PC-3 (cell line): ENCODE measurements around the gene C2orf74. TPM values are rescaled to one million over a fixed set of nuclear protein-coding genes. Genes with fewer than 3 reads are reported as not detected.

Experiments
- ATAC-seq: fragments of 200-7000 bp; cut with Tn5 transposase; 2 replicates; pipeline ENCODE4 v1.9.1; 2020; ENCODE audit warnings: mild to moderate bottlenecking, moderate library complexity
- BruUV-seq: library from RNA; stranded (reverse); fragments of 400-500 nt; replicated peaks from 2 replicates; lab custom pipeline; 2021; lab: Mats Ljungman, UMichigan
- CTCF ChIA-PET: fragments of 300-600 bp; sonication (Branson Sonifier 250); formaldehyde crosslinking; loops from one replicate; lab custom pipeline; 2022; ENCODE audit warnings: antibody characterized with exemption; lab: Charles Lee
- POLR2A ChIA-PET: fragments of 300-600 bp; sonication (Branson Sonifier 250); formaldehyde crosslinking; loops from one replicate; lab custom pipeline; 2022; ENCODE audit warnings: antibody characterized with exemption; ENCODE audit not compliant: unreplicated experiment; lab: Charles Lee
- DNase-seq: peaks from one replicate; pipeline ENCODE4 v3.0.0-alpha.2; 2015
- H2AFZ ChIP-seq: fragments of 300-600 bp; sonication (generic); 2 replicates; pipeline ENCODE4 v1.6.0; 2016; ENCODE audit warnings: antibody characterized with exemption, low read length
- H3F3A ChIP-seq: fragments of 300-600 bp; sonication (generic); one replicate; pipeline ENCODE4 v1.6.0; 2017; ENCODE audit warnings: antibody characterized with exemption, low read length, control low read depth, mild to moderate bottlenecking; ENCODE audit not compliant: unreplicated experiment
- H3K27ac ChIP-seq: fragments of 300-600 bp; sonication (generic); 2 replicates; pipeline ENCODE4 v1.5.1; 2016; ENCODE audit warnings: mild to moderate bottlenecking, low read length
- H3K27me3 ChIP-seq: fragments of 300-600 bp; sonication (generic); 2 replicates; pipeline ENCODE4 v1.6.1; 2016; ENCODE audit warnings: low read length, mixed read lengths
- H3K36me3 ChIP-seq: fragments of 300-600 bp; sonication (generic); 2 replicates; pipeline ENCODE4 v1.6.1; 2016; ENCODE audit warnings: low read depth, mixed run types, low read length, mixed read lengths
- H3K4me1 ChIP-seq: fragments of 300-600 bp; sonication (generic); 2 replicates; pipeline ENCODE4 v1.5.1; 2016; ENCODE audit warnings: low read length; ENCODE audit not compliant: insufficient read depth
- H3K4me2 ChIP-seq: fragments of 300-600 bp; sonication (generic); 2 replicates; pipeline ENCODE4 v1.6.0; 2016; ENCODE audit warnings: low read length
- H3K4me3 ChIP-seq: fragments of 300-600 bp; sonication (generic); 2 replicates; pipeline ENCODE4 v1.5.1; 2016; ENCODE audit warnings: mild to moderate bottlenecking, low read length, mixed read lengths
- H3K79me2 ChIP-seq: fragments of 300-600 bp; sonication (generic); 2 replicates; pipeline ENCODE4 v1.6.1; 2017; ENCODE audit warnings: low read length, mixed read lengths
- H3K9ac ChIP-seq: fragments of 300-600 bp; sonication (generic); 2 replicates; pipeline ENCODE4 v1.6.0; 2016; ENCODE audit warnings: mild to moderate bottlenecking, low read length
- H3K9me2 ChIP-seq: fragments of 300-600 bp; sonication (generic); replicated peaks from 2 replicates; pipeline ENCODE4 v1.6.1; 2016; ENCODE audit warnings: mixed run types, low read length, mixed read lengths
- H3K9me3 ChIP-seq: fragments of 300-600 bp; sonication (generic); 2 replicates; pipeline ENCODE4 v1.6.1; 2016; ENCODE audit warnings: low read length, mixed read lengths
- H4K20me1 ChIP-seq: fragments of 300-600 bp; sonication (generic); 2 replicates; pipeline ENCODE4 v1.6.1; 2016; ENCODE audit warnings: low read length, mixed read lengths
- CTCF ChIP-seq: fragments of 300-600 bp; sonication (generic); conservative IDR thresholded peaks from 2 replicates; pipeline ENCODE4 v1.5.1; 2017; ENCODE audit warnings: antibody characterized with exemption, low read depth, mild to moderate bottlenecking, low read length
- EZH2 ChIP-seq: fragments of 300-600 bp; sonication (generic); IDR thresholded peaks from one replicate; pipeline ENCODE4 v1.6.1; 2017; ENCODE audit warnings: antibody characterized with exemption, mild to moderate bottlenecking, low read length; ENCODE audit not compliant: unreplicated experiment
- EZH2phosphoT487 ChIP-seq: fragments of 300-600 bp; sonication (generic); IDR thresholded peaks from 2 replicates; pipeline ENCODE4 v1.6.1; 2018; ENCODE audit warnings: mild to moderate bottlenecking, antibody characterized with exemption, low read length, borderline replicate concordance
- intact Hi-C: fragments of 100-400 bp; cut with micrococcal nuclease; formaldehyde crosslinking; loops from 2 replicates; pipeline ENCODE4 v1.9.0; 2023
- total RNA-seq: library from RNA; depleted of rRNA; stranded (reverse); fragments of >200 nt; gene quantifications from 2 replicates; pipeline ENCODE4 v1.2.3, GENCODE V29; 2014

Gene C2orf74
- total RNA-seq, 1 experiment from 2014 or later: 16.8 TPM

- BruUV-seq: no TSS peak
- H3K9me3 ChIP-seq: no peaks in the 10 kb centered on the region
- TF ChIP-seq EZH2phosphoT487 (no peak), CTCF (no peak), EZH2 (no peak)
- H3K9ac ChIP-seq: no peak overlapping the region
- ChIA-PET CTCF (interaction anchor here (0.7 kb wide), 1 partner anchor 61 kb away, joined by 5 read pairs; no protein-coding TSS in a partner anchor), POLR2A (interaction anchor here (0.7 kb wide), 1 partner anchor 1356 kb away, joined by 5 read pairs; no protein-coding TSS in a partner anchor)
- ATAC-seq: peak; percentile 46
- no peaks in the 10 kb centered on the region for H3K9me2 ChIP-seq
- H2AFZ ChIP-seq: no peak overlapping the region
- H3K27me3 ChIP-seq: no peaks in the 10 kb centered on the region
- intact Hi-C loops: no loop called here
- peak; percentile 71 for DNase-seq
- no peak overlapping the region for H3K4me2 ChIP-seq
- peaks cover 28% of the 10 kb centered on the region for H3K4me1 ChIP-seq
- H4K20me1 ChIP-seq: no peaks in the 10 kb centered on the region
- H3K79me2 ChIP-seq: no peaks in the 10 kb centered on the region
- H3K36me3 ChIP-seq: peaks cover 4% of the 10 kb centered on the region; the same call in 1 of the 2 replicates
- H3F3A ChIP-seq: no peaks in the 10 kb centered on the region
- H3K4me3 ChIP-seq: no peak overlapping the region
- peak overlapping the region; percentile 50 for H3K27ac ChIP-seq
These were observed 34.7 kb downstream of the C2orf74 start for GRCh38 chr2:61196671-61197070.

DNA sequence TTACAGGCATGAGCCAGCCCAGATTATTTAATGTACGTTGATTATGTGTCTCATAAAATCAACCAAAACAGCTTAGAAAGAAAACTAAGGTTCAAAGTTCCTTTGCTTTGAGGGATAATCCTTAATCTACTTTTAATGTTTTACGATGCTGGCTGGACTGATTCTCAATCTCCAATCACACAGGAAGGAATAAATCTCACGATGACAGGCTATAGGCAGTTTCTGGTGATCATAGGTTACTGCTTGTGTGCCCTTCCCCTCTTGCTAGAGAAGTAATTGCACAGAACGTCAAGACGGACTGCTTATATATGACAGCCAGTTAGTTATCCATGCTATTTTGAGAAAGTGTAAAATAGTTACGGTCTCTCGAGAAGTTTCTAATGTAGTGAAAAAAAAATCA lies 43.1 kb downstream of the C2orf74 start:
- no peak overlapping the region for H3K27ac ChIP-seq
- no peaks in the 10 kb centered on the region for H3F3A ChIP-seq
- H3K9me3 ChIP-seq: no peaks in the 10 kb centered on the region
- ChIA-PET POLR2A (no interaction called here), CTCF (no interaction called here)
- H3K79me2 ChIP-seq: no peaks in the 10 kb centered on the region
- no peaks in the 10 kb centered on the region for H4K20me1 ChIP-seq
- no peak for TF ChIP-seq CTCF
- TF ChIP-seq EZH2phosphoT487: no peak
- TF ChIP-seq EZH2: no peak
- DNase-seq: no peak
- H3K9ac ChIP-seq: no peak overlapping the region
- H3K4me1 ChIP-seq: peaks cover 3% of the 10 kb centered on the region
- BruUV-seq: no TSS peak
- H3K9me2 ChIP-seq: no peaks in the 10 kb centered on the region
- intact Hi-C loops: no loop called here
- H3K36me3 ChIP-seq: peaks cover 61% of the 10 kb centered on the region
- H3K27me3 ChIP-seq: no peaks in the 10 kb centered on the region
- no peak overlapping the region for H3K4me3 ChIP-seq
- no peak overlapping the region for H3K4me2 ChIP-seq
- H2AFZ ChIP-seq: no peak overlapping the region
- no peak for ATAC-seq

DNA sequence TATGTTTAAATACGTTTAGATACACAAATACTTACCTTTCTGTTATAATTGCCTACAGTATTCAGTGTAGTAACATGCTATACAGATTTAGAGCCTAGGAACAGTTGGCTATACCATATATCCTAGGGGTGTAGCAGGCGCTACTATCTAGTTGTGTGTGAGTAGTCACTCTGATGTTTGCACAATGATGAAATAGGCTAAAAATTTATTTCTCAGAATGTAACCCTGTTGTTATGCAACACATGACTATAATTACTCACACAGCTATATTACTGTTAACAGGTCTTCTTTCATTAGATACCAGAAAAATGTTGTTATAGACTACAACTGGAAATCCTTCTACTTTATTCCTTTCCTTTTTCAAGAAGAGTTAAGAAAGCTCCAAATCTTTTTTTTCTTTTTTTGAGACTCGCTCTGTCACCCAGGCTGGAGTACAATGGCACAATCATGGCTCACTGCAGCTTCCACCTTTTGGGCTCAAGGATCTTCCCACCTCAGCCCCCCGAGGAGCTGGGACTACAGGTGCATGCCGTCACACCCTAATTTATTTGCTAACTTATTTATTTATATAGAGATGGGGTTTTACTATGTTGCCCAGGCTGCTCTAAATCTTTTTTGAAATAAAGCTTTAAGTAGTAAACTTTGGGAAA lies 48.5 kb downstream of the C2orf74 start:
- CTCF ChIA-PET: no interaction called here
- intact Hi-C loops: loop anchor here (2.0 kb wide), 1 partner anchor 34 kb away; no protein-coding TSS in a partner anchor
- POLR2A ChIA-PET: no interaction called here
- H3K79me2 ChIP-seq: no peaks in the 10 kb centered on the region
- TF ChIP-seq EZH2phosphoT487 (no peak), EZH2 (no peak), CTCF (no peak)
- H3K4me2 ChIP-seq: peak overlapping the region; percentile 46
- H3F3A ChIP-seq: no peaks in the 10 kb centered on the region
- peaks cover 13% of the 10 kb centered on the region for H3K4me1 ChIP-seq
- DNase-seq (peak; percentile 91), ATAC-seq (peak; percentile 98)
- peaks cover 41% of the 10 kb centered on the region for H3K36me3 ChIP-seq
- no TSS peak for BruUV-seq
- no peak overlapping the region; the same call in 1 of the 2 replicates for H3K4me3 ChIP-seq
- no peaks in the 10 kb centered on the region for H3K9me2 ChIP-seq
- no peaks in the 10 kb centered on the region for H3K27me3 ChIP-seq
- H4K20me1 ChIP-seq: no peaks in the 10 kb centered on the region
- no peaks in the 10 kb centered on the region for H3K9me3 ChIP-seq
- peak overlapping the region; percentile 47 for H3K27ac ChIP-seq
- H3K9ac ChIP-seq: no peak overlapping the region
- H2AFZ ChIP-seq: no peak overlapping the region
